GM18907 (cell line): ENCODE data around the gene ETNK2.

Experiments
- ATAC-seq: cut with Tn5 transposase; IDR thresholded peaks from one replicate; pipeline ENCODE4 v1.9.1; 2021; ENCODE audit warnings: mild to moderate bottlenecking, moderate library complexity; ENCODE audit not compliant: unreplicated experiment

The ETNK2 gene

DNA sequence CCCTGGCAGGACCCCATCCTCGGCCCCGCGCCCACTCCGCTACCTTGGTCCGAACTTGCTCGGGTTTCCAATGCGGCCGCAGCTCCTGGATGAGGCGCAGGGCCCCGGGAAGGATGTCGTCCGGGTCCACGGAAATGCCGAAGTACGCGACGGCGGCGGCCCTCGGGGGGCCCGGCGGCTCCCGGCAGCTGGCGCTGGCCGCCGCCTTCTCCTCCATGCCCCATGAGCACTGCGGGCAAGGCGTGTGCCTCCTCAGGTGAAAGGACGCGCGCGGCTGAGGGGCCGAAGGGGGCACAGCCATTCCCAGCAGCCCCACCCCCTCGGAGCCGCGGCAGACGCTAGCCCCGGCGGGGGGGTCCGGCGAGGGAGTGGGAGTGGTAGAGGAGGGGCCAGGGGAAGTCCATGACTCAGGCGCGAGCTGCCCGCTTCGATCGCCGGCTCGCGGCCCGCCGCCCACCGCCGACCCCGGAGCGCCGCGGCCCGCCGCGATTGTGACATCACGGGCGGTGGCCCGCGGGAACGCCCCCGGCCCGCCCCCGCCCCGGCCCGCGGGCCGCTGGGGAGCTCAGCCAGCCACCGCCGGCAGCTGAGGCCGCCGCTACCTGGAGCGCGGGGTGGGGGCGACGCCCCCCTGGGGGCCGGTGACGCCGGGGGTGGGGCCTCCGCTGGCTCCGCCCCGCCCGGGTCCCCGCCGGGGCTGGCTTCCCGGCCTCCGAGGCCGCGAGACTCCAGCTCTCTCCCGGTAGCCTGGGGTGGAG lies at the start of gene ETNK2:
Gene ETNK2, minus strand, starts transcription at position 493 of the 758 bp plus-strand sequence. Its CDS starts 192 bp downstream, at position 301.
- no peak for ATAC-seq

DNA sequence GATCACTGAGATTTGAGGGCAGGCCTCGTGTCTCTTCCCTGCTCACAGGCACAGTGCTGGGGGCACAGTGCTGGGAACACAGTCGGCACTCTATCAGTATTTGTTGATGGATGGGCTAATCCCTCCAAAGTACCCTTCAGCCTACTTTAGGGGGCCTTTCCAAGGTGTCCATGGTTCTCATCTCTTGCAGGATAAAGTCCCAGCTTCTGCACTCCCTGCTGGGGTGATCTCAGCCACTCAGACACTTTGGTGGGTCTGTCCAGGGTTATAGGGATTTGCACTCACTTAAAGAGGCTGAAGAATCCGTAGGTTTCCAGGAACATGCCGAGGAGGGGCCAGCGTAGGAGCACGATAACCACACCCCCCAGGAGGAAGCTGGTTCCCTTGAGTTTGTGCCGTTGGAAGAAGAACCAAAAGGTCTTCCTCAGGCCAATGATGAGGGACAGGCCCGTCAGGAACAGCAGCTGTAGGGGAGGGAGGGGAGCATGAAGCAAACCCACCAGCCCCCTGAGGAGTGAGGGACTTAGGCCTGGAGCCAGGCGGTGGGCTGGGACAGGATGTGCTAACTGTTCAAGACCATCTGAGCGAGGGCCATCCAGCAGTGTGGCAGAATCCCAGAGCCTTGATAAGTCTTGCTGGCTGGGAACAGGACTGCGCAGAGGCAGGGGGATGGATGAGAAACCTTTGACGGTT lies 49.6 kb upstream of the ETNK2 start:
- no peak for ATAC-seq

GRCh38 chr1:204199579-204199978 lies 47.7 kb upstream of the ETNK2 start:
- ATAC-seq: no peak

DNA sequence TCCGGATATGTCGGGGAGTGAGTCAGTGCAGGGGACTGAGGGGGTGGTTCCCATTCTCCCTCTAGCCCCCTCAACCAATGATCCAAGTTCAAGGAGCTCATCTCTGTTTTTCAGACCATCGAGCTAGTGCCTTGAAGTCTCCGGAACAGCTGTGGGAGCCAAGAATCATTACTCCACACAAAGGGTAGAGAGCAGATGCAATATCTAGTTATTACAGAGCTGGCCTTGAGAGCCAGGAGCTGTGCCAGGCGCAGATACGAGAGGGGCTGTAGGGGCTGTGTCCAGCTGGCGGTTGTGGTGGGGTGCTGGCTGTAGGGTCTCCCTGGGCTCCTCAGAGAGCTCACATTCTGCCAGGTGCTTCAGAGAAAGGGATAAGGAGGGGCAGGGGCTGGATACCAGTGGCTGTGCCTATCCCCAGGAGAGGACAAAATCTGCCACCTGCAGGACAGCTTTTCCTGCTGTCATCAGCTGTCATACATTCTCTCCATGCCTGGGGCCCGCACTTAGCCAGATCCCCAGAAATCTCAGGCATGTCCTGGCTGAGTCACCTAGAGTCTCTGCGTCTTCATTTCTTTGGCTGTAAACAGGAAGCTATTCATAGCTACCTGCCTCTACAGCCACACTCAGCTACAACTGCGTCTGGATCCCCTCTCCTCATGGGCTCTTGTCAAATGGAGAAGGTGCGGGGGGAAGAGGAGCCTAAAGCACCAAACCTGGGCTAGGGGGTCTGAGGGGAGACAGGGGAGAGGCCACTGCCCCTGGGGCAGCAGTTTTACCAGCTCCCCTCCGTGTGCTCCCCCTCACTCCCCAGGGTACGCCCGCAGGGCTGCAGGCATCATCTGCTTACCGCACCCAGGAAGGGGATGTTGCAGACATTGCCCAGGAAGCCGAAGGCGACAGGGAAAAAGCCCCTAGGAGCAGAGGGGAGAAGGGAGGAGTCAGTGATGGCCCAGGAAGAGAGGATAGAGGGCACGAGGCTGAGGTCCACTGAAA lies 46.8 kb upstream of the ETNK2 start:
- ATAC-seq: no peak

DNA sequence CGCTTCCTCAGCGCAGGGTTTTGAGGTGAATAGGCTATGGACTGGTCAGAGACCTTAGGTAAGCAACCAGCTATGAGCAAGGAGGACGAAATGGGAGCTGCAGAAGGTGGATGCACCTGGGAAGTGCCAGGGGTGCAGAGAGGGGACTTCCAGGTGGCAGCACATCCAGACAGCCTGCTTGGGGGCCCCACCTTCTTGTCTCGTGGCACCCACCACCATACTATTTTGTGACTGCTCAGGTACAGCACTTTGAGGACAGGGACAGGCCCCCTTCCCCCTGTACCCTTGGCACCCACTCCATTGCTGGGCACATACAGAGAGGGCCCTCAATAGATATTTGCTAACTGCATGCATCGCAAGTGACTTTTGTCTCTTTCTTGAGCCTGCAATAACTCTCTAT lies 45.2 kb upstream of the ETNK2 start:
- no peak for ATAC-seq

GRCh38 chr1:204196068-204196795 lies 44.4 kb upstream of the ETNK2 start, which contains the start of gene KISS1:
TSS of gene KISS1 (minus strand) at chr1:204196491. CDS start at chr1:204192876, 3,615 bp downstream.
- no peak for ATAC-seq

- ATAC-seq: no peak
These were observed 42.9 kb upstream of the ETNK2 start for GRCh38 chr1:204194771-204195170.

DNA sequence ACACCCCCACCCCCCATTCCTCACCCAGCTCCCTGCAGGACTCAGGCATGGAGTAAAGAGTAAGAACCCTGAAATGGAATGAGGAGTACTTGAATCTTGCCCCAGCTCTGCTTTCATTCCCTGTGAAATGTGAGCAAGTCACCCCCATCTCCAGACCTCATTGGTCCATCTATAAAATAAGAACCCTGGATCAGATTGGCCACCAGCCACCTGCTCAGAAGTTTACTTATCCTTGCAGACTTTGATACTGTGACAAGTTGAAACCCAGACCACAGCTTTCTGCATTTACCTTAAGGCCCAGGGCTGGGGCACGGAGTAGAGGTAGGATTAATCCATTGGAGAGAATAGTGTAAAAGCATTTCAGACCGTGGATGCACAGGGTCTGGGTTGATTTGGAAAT lies 42.2 kb upstream of the ETNK2 start:
- ATAC-seq: no peak

- ATAC-seq: no peak
These were observed 40.9 kb upstream of the ETNK2 start for GRCh38 chr1:204192589-204193352.

GRCh38 chr1:204192046-204192445 lies 40.2 kb upstream of the ETNK2 start:
- no peak for ATAC-seq

DNA sequence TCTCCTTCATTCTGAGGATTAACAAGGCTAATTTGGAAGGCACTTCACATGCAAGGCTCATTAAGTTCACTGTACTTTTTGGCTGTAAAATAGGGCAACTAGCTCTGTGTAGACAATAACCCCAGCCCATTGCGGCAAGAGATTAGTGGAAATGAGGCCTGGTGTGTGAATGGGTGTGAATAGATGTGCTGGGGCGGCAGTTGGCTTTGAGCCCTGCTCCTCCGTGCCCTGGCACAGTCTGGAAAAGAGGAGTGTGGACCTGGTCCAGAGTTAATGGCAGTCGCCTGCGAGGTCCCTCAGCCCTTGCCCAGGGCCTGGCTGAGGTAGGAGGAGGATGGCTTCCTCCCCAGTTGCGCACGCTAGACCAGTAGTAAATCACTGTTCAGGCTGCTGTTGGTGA lies 39.6 kb upstream of the ETNK2 start:
- ATAC-seq: no peak

DNA sequence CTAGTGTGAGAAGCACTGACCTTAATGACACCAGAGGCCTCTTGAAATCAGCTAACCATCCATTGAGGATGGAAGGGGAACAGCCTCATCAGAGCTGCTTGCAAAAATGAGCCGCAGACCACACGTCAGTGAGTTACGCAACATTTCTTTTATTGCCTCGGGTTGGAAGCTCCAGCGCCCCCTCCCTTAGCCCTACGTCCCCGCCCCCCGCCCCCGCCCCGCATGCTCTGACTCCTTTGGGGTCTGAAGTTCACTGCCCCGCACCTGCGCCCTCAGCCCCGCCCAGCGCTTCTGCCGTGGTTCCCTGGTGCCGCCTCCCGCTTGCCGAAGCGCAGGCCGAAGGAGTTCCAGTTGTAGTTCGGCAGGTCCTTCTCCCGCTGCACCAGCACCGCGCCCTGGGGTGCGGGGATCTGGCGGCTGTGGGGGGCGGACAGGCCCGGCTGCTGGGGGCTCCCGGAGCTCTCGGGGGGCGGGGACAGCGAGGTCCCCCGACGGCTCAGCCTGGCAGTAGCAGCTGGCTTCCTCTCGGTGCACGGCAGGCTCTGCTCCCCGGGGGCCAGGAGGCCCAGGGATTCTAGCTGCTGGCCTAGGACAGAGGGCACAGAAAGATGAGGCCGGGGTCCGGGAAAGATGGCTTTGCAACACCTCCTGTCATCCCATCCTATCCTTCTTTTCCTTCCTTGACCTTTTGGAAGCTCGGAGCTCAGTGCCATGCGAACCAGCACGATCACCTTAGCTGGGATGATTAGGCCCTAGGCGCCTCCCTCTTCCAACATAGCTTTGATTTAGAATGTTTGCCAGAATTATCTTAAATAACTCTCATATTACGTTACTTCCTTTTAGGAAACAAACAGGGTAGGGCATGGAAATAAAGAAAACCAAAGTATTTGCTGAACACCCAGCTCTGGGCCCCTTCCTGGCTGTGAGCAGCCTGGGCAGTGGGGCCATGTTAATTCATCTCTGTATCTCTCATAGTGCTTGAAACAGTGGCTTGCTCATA lies 38.7 kb upstream of the ETNK2 start:
- ATAC-seq: no peak

DNA sequence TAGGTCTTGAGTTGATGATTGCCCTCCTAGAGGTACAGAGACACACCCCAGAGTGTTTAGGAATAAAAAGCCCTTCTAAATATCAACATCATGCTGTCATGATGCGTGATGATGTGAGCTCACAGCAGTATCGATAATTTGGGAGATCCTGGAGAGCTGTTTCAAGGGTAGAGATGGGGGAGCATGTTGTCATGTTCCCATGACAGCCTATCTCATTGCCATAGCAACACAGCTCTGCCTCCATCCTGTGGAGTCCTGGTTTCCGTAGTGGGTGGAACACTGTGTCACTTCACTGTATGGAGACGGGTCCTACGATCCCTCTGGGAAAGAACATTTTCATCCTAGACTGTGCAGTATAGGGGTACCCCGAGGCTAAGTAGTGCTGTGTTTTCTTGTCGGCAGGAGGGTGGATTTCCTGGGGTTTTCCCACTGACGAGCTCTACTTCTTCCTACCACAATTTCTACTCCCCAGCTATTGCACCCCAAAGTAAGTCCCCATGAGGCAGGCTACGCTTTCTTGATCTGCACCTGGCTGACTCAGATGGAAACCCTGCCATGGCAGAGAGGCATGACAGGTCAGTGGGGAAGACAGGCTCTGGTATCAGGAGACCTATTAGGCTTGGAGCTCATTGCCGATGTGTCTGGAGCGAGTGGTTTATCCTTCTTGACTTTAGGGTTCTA lies 37.3 kb upstream of the ETNK2 start:
- peak; percentile 39 for ATAC-seq

- no peak for ATAC-seq
These were observed 34.8 kb upstream of the ETNK2 start for GRCh38 chr1:204186597-204186996.

DNA sequence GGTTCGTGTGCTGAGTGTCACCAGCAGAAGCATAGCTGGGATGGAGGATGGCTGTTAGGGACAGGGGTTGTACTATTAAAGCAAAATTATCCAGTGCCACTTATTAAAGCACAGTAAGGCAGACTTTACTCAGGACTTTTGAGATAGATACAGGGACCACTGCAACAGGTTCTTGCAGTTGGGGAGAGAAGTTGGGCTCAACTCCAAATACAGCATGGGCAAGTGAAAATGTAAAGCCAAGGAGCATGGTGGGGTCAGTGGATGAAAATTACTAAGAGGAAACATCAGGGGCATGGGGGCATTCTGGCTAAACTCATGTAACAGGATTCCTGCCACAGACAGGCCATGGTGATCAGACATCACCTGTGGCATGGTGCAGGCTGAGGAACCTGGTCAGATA lies 29.3 kb upstream of the ETNK2 start:
- no peak for ATAC-seq

DNA sequence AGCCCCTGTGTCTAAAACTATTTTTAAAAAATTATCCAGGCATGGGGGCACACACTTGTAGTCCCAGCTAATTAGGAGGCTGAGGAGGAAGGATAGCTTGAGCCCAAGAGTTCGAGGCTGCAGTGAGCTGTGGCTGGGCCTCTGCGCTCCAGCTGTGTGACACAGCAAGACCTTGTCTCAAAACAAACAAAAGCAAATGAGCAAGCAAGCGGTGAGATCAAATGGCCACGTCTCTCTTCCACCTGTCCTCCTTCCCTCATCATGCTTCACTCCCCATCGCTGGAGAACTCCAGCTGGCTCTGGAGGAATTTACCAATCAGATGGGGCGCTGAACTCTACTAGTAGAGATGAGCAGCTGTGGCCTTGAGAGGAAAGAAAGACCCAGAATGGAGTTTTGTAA lies 28.3 kb upstream of the ETNK2 start:
- ATAC-seq: no peak

DNA sequence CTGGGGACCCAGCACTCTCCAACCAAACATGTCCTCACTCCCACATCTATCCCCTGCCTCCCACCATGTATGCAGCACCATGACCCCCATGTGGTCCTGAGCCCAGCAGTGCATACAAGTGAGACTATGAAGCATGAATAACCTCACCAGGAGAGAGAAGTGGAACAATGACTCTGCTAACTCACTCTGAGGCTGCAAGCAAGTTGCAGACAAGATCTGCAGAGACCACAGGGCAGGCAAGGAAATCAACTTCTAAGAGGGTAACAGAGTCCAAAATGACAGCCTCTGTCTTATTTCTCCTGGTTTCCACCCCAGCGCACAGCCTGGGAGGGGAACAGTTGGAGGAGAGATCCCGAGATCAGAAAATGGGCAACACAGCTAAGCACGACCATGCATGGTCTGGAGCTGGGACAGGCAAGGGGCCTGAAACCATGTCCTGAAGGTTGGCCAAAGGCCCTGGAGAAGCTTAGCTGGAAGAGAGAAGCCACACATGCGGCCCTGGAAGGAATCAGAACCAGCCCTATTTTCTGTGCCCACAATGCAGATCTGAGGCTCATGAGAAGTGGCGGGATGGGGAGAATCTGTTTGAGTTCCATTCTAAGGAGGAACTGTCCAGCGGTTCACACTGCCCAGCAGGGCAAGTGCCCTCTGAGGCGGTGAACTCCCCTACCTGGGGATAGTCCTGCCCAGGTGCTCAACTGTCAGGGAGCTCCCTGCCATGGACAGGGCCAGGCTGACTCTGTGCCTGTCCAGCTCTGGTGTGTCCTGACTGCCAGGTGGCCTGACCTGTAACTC lies 26.8 kb upstream of the ETNK2 start:
- ATAC-seq: no peak
